NCI-H345 (cell line): ENCODE measurements around the gene NPAS2.

Experiments
- DNase-seq: peaks from one replicate; lab custom pipeline; 2025; lab: John Stamatoyannopoulos, UW

Gene NPAS2

GRCh38 chr2:100819370-100820272 lies at the start of gene NPAS2:
TSS of gene NPAS2 (plus strand) at chr2:100820139. CDS start at chr2:100904755, 84,616 bp downstream.
- peak; percentile 47 for DNase-seq

DNA sequence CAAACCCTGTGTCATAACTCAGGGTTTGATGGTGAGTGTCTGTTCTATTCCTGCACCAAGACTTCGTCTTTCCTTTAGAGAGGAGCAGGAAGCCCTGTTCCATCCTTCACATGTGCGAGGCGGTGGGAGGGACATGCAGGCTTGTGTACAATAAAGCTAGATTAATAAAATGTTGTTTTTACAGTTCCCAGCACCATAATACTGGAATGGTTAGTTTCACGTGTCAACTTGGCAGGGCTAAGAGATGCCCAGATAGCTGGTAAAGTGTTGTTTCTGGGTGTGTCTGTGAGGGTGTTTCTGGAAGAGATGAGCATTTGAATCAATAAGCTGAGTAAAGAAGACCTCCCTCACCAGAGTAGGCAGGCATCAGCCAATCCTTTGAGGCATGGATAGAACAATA lies 48.8 kb upstream of the NPAS2 start:
- DNase-seq = no peak

GRCh38 chr2:100773538-100773937 lies 46.4 kb upstream of the NPAS2 start:
- no peak for DNase-seq

GRCh38 chr2:100776445-100776844 lies 43.5 kb upstream of the NPAS2 start:
- no peak for DNase-seq

DNA sequence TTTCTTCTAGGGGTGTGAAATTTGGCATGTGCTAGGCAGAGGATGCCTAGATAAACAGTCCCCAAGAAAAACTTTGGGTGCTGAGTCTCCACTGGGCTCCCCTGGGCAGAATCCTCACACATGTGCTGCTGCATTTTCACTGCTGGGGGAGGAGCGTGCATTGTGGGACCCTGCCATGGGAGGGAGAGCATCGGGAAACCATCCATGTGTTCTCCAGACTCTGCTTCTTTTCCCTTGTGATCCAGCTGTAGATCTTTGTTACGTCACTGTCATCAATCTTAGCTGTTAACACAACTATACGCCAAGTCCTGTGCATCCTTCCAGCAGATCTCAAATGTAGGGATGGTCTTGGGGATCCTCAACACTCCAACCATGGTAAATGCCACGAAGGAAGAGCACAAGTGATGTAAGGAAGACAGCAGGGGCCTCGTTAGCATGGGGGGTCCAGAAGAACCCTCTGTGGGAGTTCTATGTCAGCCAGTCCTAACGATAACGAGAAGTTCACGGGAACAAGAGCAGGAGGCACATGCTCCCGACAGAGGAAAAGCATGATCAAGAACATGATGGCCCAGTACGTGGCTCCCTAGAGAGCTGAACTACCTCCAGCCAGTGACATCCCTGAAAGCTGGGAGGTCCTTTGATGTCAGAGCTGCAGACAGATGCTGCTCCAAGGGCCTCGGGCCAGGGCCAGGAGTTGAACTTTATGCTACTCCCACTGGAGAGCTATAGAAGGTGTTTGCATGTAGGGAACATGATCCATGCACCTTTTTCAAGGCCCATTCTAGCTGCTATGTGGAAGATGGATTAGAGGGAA lies 41.1 kb upstream of the NPAS2 start:
- DNase-seq = no peak

DNA sequence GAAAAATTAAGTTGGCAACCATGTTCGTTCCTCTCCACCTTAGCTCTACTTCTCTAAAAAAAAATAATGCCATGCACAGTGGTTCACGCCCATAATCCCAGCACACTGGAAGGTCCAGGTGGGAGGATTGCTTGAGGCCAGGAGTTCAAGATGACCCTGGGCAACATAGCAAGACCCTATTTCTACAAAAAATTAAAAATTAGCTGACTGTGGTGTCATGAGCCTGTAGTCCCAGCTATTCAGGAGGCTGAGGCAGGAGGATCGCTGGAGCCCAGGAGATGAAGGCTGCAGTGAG lies 40.1 kb upstream of the NPAS2 start:
- no peak for DNase-seq

DNA sequence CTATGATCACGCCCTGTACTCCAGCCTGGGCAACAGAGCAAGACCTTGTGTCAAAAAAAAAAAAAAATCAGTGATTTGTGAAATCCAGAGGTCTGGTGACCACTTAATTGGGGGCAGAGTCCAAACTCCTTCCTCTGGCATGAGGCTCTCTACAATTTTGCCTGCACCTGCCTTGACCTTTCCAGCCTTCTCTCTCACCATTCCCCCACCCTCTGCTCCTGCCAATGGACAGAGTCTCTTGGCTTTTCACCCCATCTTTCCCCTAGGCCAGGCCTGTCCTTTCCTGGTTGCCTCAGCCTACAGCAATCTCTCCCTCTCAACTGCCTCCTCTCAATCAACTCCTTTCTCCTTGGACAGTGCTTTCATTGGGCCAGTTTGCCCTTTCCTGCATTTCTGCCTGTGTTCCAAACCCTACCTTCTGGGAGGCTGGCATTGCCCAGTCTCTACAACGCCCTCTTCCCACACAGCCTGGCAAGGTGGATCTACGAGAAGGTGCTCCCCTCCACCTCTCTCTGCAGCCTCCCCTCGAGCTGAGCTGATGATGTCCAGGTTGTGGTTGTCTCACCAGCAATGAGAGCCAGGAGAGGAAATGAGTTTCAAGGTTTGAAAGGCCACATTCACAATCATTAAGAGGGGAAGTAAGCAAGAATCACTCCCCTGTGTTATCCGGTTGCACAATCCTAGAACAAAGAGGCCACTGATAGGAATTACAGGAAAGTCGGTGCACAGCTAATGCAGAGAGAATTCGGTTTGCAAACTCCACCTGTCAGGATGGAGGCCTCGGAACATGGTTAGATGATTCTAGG lies 39.5 kb upstream of the NPAS2 start:
- DNase-seq = no peak

DNA sequence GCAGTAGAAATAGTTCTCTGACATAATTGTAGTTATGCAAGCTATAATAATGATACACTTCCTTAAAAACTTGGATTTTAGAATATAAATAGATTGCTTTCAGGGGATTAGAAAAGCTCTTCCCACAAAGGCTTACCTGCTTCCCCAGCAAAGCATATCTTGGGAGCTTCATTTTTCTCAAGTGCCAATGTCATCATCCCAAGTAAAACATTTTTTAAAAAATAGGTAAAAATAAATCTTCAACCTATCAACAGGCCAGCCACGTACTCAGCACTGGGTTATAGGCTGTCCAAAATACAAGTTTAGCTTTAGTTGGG lies 39.0 kb upstream of the NPAS2 start:
- DNase-seq = no peak

DNA sequence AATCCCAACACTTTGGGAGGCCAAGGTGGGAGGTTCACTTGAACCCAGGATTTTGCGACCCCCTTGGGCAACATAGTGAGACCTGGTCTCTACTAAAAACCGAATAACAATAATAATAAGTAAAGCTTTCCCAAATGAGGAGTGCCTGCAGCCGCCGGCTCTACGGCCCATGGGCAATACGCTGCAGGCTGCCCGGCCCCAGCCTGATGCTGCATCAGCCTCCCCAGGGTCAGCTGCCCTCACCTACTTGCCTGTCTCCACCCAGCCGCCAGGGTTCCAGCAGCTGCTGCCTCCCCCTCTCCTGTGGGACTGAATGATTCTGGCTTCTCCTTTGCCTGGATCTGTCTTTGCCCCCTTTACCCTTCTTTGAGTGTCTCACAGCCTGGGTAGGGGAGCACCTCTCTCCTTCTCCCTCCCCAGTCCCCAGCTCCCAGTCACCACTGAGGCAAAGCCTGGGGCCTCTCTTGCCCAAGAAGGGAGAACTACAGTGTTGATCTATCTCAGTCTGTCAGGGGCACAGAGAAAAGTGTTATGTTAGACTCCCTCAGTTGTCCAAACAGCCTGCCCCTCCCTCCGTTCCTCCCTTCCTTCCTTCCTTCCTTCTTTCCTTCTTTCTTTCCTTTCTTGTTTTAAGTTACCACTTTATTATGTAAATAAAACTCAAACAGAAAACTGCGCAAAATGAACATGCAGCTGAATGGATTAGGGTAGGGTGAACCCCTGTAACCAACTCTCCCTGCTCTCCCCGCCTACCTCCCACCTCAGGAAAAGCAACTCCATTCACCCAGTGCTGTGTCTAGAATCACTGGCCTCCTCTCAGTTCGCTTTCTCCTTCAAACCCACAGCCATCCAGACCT lies 38.2 kb upstream of the NPAS2 start:
- no peak for DNase-seq

DNA sequence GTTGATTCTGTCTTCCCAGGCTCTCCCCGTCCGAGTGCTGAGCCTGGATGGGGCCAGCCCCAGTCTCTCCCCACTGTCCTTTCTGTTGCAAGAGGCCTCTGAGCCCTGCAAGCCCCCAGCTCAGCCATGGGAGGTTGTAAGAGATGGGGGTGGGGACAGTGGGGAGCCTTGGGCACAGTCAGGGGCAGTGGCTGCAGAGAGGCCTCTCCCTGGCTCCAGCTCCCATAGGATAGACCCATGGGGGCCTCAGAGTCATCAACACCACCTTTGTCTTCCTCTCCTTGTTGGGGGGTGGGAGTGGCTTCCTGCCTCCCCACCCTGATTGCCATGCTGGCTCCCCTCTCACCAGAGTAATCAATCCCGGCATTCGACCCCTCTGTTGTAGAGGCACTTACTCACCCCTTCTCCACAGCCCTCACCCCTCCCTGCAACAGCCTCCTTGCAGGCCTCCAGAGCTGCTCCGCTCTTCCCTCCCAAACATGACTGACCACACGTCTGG lies 37.5 kb upstream of the NPAS2 start:
- no peak for DNase-seq

GRCh38 chr2:100783987-100784386 lies 36.0 kb upstream of the NPAS2 start:
- DNase-seq = no peak

DNA sequence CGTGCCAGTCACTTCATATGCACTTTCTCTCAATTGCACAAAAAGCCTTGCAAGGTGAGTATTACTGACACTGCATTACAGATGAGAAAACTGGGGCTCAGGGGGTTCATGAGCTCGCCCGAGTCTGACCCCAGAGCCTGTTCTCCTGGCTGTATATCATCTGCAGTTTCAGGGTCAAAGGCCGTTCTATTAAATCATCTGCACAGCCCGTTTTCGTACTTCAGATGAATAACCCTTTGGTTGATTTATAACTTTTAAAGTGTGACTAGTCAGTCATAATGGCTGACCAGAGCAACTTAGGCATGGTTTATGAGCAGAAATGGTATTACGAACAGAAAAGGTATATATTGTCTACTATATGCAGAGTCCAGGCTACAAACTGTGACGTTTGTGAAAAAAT lies 35.3 kb upstream of the NPAS2 start:
- no peak for DNase-seq

DNA sequence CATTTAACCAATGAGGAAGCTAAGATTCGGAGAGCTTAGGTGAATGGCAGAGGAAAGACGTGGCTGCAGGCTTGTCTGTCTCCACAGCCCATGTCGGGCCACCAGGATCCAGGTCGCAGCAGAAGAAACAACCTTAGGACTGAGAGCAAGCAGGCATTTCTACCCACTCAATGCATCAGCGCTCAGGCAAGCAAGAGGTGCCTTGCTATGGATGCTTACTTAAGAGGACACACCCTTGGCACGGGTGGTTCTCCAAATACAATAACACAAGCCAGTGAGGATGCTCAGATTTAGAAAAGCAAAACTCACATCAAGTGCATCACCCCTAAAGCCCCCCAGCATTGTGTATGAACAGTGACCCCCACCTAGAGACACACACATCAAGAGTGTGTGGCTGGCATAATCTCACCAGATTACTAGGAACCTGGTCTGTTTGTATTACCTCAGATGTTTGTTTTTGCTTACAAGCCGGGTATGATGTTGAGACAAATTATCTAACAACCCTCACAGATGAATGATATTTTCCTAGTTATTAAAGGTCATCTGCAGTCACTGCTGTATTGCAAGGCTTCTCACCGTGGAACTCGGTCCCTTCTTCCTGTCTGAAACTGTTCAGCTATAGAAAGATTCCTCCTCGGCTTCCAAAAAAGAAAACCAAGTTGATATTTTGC lies 34.2 kb upstream of the NPAS2 start:
- DNase-seq = no peak

GRCh38 chr2:100786297-100786658 lies 33.7 kb upstream of the NPAS2 start:
- peak; percentile 8 for DNase-seq

- no peak for DNase-seq
Measured at GRCh38 chr2:100786985-100787384, 33.0 kb upstream of the NPAS2 start.

DNA sequence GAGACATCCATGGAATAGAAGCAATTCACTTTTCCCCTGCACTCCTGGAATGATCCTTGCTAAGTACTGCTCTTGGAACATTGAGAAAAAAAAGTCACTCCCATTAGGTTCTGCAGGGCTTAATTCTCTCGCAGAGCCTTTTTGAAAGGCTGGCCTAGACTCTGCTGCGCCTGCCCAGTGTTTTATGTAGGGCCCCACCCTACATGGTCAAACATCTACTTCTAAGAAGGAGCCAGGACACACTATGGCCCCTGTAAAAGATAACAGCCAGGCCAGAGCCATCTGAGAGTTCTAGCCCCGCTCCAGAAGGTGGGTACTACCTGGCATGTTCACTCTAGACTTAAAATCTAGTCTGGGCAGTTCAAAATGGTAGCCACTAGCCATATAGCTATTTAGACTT lies 30.6 kb upstream of the NPAS2 start:
- no peak for DNase-seq

GRCh38 chr2:100791294-100791935 lies 28.5 kb upstream of the NPAS2 start:
- DNase-seq = peak; percentile 44

GRCh38 chr2:100791936-100792308 lies 28.0 kb upstream of the NPAS2 start:
- DNase-seq = no peak

GRCh38 chr2:100793220-100793619 lies 26.7 kb upstream of the NPAS2 start:
- DNase-seq = no peak

- no peak for DNase-seq
Measured at GRCh38 chr2:100793982-100794381, 26.0 kb upstream of the NPAS2 start.
